Measurements from ENCODE around the gene F2. TPM values are rescaled to one million over a fixed set of nuclear protein-coding genes. Genes with fewer than 3 reads are reported as not detected.

Gene F2
- total RNA-seq, 1 experiment from 2014 or later: not detected

DNA sequence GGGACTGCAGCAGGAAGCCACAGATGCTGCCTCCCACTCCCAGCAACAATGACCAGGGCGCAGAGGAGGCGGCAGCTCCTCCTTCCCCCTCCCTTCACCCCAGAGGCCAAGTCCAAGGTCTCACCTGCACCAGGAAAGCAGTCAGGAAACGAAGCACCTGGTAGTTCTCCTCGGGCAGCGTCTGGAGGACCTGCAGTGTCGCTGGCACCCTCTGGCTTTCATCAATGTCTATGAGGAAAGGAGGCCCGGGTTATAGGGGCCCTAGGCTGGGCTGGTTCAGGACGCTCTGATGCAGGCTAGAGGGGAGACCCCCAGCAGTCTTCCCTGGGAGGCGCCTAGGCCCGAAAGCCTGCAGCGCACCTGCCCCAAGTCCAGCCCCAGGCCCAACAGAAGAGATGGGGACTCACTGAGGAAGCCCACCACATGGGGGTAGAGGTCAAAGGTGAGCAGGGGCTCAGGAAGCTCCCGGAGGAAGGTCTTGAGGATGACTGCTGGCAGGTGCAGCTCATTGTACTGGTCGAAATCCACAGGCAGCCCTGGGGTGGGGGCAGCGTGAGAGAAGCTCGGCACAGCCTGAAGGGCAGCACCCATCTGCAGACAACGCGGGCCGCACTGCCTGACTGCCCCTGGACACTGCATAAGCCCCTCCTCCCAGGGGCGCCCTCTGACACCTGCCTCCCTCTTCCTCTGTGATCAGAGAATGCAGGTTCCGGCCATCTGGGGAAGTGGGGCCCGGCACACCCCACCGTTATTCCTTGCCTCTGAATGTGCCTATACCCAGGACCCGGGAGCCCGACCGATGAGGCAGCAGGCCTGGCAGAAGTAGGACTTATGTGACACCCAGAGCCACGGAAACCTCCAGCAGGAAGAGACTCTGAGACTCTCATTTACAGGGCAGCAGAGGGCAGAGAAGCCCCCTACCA lies 39.5 kb upstream of the F2 start:
- H3K27me3 ChIP-seq (replicated peaks): no peaks in the 10 kb centered on the region
- peaks cover 39% of the 10 kb centered on the region for H3K36me3 ChIP-seq
- no peaks in the 10 kb centered on the region for H3K9me3 ChIP-seq (replicated peaks)
- no peaks in the 10 kb centered on the region for H3K4me1 ChIP-seq (replicated peaks)
- no peak overlapping the region for H3K27ac ChIP-seq
- DNase-seq (ENCODE audit: low read depth in 1 of 2, low spot score in 2 of 2): no peak
- no peak overlapping the region for H3K4me3 ChIP-seq

GRCh38 chr11:46680164-46680760 lies 38.8 kb upstream of the F2 start:
- H3K4me1 ChIP-seq (replicated peaks): no peaks in the 10 kb centered on the region
- no peak overlapping the region for H3K27ac ChIP-seq
- no peaks in the 10 kb centered on the region for H3K27me3 ChIP-seq (replicated peaks)
- peaks cover 39% of the 10 kb centered on the region for H3K36me3 ChIP-seq
- DNase-seq (ENCODE audit: low read depth in 1 of 2, low spot score in 2 of 2): no peak
- no peak overlapping the region for H3K4me3 ChIP-seq
- H3K9me3 ChIP-seq (replicated peaks): no peaks in the 10 kb centered on the region

DNA sequence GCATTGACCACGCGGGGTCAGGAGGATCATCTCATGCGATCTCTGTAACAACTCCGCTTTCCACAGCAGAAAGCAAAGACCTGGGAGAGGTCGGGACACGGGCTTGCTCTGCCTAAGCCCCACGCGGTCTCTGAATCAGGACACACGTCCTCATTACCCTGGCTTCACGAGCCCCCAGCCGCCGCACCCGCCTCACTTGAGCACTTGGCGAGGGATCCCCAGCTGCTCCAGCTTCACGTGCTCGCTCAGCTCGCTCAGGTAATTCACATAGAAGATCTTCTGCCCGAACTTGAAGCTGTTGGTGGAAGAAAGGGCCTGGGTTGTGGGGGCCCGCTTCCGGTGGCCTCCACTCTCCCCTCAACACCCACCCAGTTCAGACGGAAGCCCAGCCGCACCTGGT lies 38.2 kb upstream of the F2 start:
- Histone ChIP-seq H3K4me3 (no peak overlapping the region), H3K4me1 (replicated peaks) (no peaks in the 10 kb centered on the region), H3K27ac (no peak overlapping the region), H3K27me3 (replicated peaks) (no peaks in the 10 kb centered on the region), H3K36me3 (peaks cover 39% of the 10 kb centered on the region), H3K9me3 (replicated peaks) (no peaks in the 10 kb centered on the region)
- DNase-seq (ENCODE audit: low read depth in 1 of 2, low spot score in 2 of 2): no peak

DNA sequence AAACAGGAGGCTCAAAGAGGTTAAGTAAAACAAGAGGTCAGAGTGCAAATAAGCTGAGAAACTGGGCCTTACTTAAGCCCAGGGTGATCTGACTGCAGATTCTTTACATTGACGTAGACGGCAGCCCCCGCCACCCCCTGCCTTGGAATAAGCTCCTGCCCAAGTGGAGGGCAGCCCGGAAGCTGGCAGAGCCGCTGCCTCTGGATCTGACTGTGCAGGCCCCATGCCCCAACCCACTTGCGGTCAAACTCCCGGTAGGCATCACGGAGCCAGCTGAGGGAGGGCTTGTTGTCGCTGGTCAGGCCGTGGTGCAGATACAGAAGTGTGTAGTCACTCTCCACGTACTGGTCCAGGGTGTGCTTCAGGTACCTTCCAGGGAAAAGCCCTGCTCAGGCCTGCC lies 37.2 kb upstream of the F2 start:
- no peak for DNase-seq (ENCODE audit: low read depth in 1 of 2, low spot score in 2 of 2)
- peaks cover 36% of the 10 kb centered on the region for H3K36me3 ChIP-seq

GRCh38 chr11:46682773-46683752 lies 36.0 kb upstream of the F2 start:
- Histone ChIP-seq H3K9me3 (replicated peaks) (no peaks in the 10 kb centered on the region), H3K27ac (no peak overlapping the region), H3K4me1 (replicated peaks) (no peaks in the 10 kb centered on the region), H3K27me3 (replicated peaks) (no peaks in the 10 kb centered on the region), H3K36me3 (peaks cover 46% of the 10 kb centered on the region), H3K4me3 (no peak overlapping the region)
- no peak for DNase-seq (ENCODE audit: low read depth in 1 of 2, low spot score in 2 of 2)

More for the DNA sequence above, 37.2 kb upstream of the F2 start:
- H3K4me1 ChIP-seq (replicated peaks): no peaks in the 10 kb centered on the region
- H3K27ac ChIP-seq: no peak overlapping the region
- no peaks in the 10 kb centered on the region for H3K9me3 ChIP-seq (replicated peaks)
- no peak overlapping the region for H3K4me3 ChIP-seq
- H3K27me3 ChIP-seq (replicated peaks): no peaks in the 10 kb centered on the region

- peaks cover 39% of the 10 kb centered on the region for H3K36me3 ChIP-seq
- H3K4me3 ChIP-seq: no peak overlapping the region
- no peaks in the 10 kb centered on the region for H3K4me1 ChIP-seq (replicated peaks)
- H3K9me3 ChIP-seq (replicated peaks): no peaks in the 10 kb centered on the region
- H3K27ac ChIP-seq: no peak overlapping the region
- no peaks in the 10 kb centered on the region for H3K27me3 ChIP-seq (replicated peaks)
- no peak for DNase-seq (ENCODE audit: low read depth in 1 of 2, low spot score in 2 of 2)
Observed at GRCh38 chr11:46684367-46684766, 34.6 kb upstream of the F2 start.

DNA sequence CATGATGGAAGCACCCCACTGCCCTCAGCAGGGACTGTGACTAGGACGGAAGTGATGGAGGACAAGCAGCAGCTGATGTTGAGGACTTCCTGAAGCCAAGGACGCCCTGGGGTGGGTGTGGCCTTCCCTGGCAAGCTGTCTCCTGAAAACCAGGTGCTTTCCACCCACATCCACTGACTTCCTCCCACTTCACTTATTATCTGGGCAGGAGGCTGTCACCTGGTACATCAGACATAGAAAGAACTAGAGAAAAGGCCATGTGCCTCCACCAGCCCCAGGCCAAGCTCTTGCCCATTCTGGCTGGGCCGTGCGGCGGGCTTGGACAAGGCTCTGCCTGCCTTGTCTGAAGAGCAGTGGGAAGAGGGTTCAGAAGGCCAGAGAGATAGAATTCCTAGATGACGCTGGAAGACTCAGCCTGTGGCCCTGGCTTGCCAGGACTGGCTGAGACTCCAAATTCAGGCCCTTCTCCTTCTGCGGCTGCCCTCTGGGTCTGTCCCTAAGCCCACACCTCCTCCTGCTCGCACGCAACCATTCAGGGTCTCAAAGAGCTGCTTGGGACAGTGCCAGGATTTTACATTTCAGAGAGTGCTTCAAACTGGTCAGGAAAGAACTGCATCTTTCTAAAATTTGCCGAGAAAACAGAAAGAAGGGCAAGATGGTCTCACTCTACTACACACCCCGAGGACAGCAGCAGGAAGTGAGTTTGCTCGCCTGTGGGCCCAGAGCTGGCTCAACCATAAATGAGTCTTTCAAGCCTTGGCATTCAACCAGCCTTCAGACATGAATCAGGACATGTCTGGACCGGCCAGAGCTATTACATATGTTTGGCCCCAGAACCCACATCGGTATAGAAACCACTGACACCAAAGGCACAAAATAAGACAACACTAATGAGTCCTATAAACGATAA lies 31.9 kb upstream of the F2 start:
- Histone ChIP-seq H3K27me3 (replicated peaks) (no peaks in the 10 kb centered on the region), H3K27ac (no peak overlapping the region), H3K4me3 (no peak overlapping the region), H3K4me1 (replicated peaks) (no peaks in the 10 kb centered on the region), H3K36me3 (peaks cover 31% of the 10 kb centered on the region), H3K9me3 (replicated peaks) (no peaks in the 10 kb centered on the region)
- no peak for DNase-seq (ENCODE audit: low read depth in 1 of 2, low spot score in 2 of 2)

- no peak overlapping the region for H3K4me3 ChIP-seq
- H3K27me3 ChIP-seq (replicated peaks): no peaks in the 10 kb centered on the region
- H3K9me3 ChIP-seq (replicated peaks): no peaks in the 10 kb centered on the region
- H3K4me1 ChIP-seq (replicated peaks): no peaks in the 10 kb centered on the region
- H3K36me3 ChIP-seq: peaks cover 48% of the 10 kb centered on the region
- H3K27ac ChIP-seq: no peak overlapping the region
- DNase-seq (ENCODE audit: low read depth in 1 of 2, low spot score in 2 of 2): no peak
Observed at GRCh38 chr11:46690702-46691101, 28.3 kb upstream of the F2 start.

GRCh38 chr11:46692450-46692849 lies 26.6 kb upstream of the F2 start:
- DNase-seq (ENCODE audit: low read depth in 1 of 2, low spot score in 2 of 2): no peak
- no peak overlapping the region for H3K4me3 ChIP-seq
- H3K27ac ChIP-seq: no peak overlapping the region
- no peaks in the 10 kb centered on the region for H3K27me3 ChIP-seq (replicated peaks)
- no peaks in the 10 kb centered on the region for H3K9me3 ChIP-seq (replicated peaks)
- peaks cover 49% of the 10 kb centered on the region for H3K36me3 ChIP-seq
- H3K4me1 ChIP-seq (replicated peaks): no peaks in the 10 kb centered on the region

GRCh38 chr11:46693597-46694012 lies 25.4 kb upstream of the F2 start:
- H3K4me3 ChIP-seq: no peak overlapping the region
- H3K27ac ChIP-seq: no peak overlapping the region
- H3K4me1 ChIP-seq (replicated peaks): no peaks in the 10 kb centered on the region
- DNase-seq (ENCODE audit: low read depth in 1 of 2, low spot score in 2 of 2): no peak
- H3K36me3 ChIP-seq: peaks cover 38% of the 10 kb centered on the region
- H3K9me3 ChIP-seq (replicated peaks): no peaks in the 10 kb centered on the region
- H3K27me3 ChIP-seq (replicated peaks): no peaks in the 10 kb centered on the region

- H3K27me3 ChIP-seq (replicated peaks): no peaks in the 10 kb centered on the region
Observed at GRCh38 chr11:46694072-46694471, 24.9 kb upstream of the F2 start.

DNA sequence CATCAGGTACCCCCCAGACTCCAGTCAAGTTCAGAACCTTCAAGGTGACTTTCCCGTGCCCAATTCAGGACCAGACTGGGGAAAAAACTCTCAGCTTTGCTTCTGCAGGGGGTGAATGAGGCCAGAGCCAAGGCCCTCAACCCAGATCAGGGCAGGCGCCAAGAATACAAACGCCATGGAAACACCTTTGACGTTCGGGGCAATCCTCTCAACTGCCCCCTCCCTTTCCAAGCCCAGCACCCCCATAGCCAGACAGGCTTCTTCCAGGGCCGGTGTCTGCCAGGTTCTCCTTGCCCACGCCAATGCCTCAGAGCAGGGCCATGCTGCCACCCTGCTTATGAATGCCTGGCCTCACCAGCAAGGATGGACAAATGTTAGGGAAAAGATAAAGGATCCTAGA lies 24.4 kb upstream of the F2 start:
- H3K4me3 ChIP-seq: no peak overlapping the region
- DNase-seq (ENCODE audit: low read depth in 1 of 2, low spot score in 2 of 2): no peak
- no peaks in the 10 kb centered on the region for H3K27me3 ChIP-seq (replicated peaks)
- H3K9me3 ChIP-seq (replicated peaks): no peaks in the 10 kb centered on the region
- H3K27ac ChIP-seq: no peak overlapping the region
- H3K4me1 ChIP-seq (replicated peaks): no peaks in the 10 kb centered on the region
- H3K36me3 ChIP-seq: peaks cover 40% of the 10 kb centered on the region

More at GRCh38 chr11:46694072-46694471, 24.9 kb upstream of the F2 start:
- Histone ChIP-seq H3K4me1 (replicated peaks) (no peaks in the 10 kb centered on the region), H3K4me3 (no peak overlapping the region), H3K9me3 (replicated peaks) (no peaks in the 10 kb centered on the region), H3K36me3 (peaks cover 37% of the 10 kb centered on the region), H3K27ac (no peak overlapping the region)
- DNase-seq (ENCODE audit: low read depth in 1 of 2, low spot score in 2 of 2): no peak

Measured in SJSA1 (cell line).